Hepatic stellate cell (primary cell): Measurements from ENCODE around the gene DLX4.

Source experiments
- DNase-seq: peaks from one replicate; pipeline ENCODE4 v3.0.0; 2011; ENCODE audit warnings: low spot score

Gene DLX4

DNA sequence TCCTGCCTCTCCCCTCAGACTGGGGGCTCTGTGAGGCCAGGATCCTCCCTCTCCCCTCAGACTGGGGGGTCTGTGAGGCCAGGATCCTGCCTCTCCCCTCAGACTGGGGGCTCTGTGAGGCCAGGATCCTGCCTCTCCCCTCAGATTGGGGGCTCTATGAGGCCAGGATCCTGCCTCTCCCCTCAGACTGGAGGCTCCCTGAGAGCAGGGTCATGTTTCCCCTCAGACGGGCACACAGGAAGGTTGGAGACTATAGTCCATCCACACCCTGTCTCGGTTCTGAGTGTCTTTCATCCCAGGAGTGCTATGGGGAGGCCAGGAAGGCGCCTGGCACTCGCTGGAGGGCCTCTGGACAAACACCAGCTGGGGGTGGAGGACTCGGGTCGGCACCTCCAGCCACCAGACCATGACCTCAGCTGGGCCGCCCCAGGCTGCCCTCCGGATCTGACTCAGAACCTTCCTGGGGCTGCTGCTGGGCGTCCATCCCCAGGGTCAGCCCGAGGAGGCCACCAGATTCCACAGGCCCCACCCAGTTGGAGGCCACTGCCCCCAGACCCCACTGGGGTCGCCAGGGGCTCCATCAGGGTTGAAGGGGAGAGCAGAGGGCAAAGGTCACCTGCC, 21.9 kb upstream of the DLX4 start:
- no peak for DNase-seq

DNA sequence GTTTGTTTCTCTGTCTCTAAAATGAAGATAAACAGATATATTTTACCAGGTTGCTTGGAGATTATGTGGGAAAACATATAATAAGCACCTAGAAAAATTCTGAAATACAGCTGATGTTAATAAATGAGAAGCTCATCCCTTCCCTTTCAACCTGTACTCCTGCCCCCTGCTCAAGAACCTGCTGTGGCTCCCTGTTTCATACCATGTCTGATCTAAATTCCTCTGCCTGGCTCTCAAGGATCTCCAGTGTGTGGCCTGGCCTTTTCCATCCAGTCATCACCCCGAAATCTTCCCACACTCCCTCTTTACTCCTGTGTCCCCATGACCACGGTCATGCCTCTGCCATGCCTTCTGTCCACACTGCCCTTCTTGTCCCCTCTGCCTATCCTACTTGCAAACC, 19.4 kb upstream of the DLX4 start:
- DNase-seq: no peak

DNA sequence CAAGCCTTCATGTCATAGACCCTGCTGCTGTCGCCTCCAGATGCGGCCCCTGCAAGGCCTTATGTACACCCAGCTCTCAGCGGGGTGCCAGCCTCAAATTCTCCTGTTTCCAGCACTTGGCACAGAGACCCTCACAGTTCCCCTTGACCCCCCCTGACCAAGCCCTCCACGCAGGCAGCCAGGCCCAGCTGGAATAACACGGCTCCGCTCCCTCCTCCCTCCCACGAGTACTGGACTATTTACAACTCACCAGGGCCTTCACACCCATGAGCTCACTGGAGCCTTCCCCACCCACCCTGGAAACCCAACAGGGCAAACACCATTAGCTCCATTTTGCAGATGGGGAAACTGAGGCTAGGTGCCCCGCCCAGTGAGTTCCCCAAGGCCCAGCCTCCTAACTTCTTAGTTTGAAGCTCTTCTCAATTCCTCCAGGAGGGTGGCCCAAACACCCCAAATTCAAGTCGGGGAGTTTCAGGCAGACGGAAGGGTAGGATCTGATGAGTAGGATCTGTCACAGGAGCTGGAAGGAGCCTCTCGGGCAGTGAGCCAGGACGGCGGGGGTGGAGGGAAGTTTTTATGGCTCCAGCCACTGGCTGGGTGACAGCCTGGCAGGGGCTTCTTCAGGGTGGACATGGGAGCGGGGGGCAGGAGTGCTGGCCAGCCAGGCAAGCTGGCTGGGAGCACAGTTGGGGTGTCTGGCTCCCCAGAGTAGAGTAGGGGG, 17.5 kb upstream of the DLX4 start:
- no peak for DNase-seq

DNA sequence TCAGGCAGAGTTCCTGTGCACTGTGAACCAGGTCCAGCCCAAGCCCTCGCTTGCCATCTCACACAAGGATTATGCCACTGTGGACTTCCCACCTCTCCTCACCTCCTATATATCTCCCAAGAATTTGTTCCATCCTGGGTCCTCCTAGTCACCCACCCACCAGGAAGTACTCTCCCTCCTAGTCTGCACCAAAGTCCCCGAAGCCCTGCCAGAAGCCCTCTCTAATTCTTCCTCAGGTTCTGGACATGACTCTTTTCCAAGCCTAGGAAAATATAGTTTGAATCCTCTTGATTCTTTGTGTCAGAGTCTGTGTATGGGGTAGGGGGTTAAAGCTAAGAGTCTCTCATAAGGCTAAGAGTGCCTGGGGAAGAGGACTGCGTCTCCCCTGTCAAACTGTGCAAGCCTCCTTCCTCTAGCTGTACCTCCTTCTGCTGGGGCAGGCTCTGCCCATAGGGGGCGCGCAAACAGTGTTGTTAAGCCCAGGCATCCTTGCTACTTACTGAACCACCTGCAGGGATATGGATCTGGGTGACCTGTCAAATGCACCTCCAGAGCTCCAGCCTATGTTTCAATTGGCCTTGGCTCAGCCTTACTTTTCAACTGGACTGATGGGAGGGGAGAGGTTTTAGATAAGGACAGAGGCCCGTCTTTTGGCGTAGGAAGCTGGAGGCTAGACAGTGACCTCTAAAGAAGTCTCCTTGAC, 16.6 kb upstream of the DLX4 start:
- DNase-seq: peak; percentile 77

DNA sequence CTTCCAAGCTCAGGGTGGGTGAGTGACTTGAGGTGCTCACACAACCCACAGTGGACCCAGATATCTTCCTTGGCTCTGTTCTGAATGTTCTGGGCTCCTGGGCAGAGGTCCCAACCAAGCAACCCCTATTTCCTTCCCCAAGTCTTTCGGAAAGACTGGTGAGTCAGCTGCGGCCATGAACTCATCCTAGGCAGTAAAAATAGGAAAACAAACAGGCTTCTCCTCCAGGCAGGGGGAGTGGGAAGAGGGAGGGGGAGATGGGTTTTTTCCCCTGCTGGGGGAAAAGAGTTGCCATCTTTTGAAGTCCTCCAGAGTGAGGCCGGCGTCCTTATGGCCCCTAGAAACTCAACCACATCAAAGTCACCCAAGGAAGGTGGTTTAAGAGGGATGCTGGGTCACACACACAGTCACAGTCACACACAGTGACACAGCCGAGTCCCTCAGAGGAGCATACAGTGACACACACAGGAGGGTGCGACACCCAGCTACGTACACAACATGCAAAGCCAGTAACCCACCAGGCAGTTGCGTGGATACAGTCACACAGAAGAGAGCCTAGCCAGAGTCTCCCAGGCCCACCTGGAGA, 16.0 kb upstream of the DLX4 start:
- DNase-seq: no peak

DNA sequence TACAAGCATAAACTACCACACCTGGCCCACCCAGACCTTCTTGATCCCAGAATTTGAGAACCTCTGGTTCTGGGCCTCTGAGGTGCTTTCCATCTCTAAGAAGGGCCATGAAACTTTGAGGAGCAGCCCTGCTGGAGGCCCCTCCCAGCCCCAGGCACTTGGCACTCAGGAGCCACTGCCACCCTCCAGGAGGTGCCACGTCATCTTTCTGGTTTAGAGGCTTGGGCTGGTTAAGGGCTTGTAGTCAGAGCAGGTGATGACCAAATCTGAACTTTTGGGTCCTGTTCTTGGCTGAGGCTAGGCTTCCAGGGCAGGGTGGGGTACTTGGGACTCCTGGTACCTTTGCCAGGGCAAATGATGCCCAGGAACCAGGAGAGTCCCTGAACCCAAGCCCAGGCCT, 13.8 kb upstream of the DLX4 start:
- DNase-seq: no peak

DNA sequence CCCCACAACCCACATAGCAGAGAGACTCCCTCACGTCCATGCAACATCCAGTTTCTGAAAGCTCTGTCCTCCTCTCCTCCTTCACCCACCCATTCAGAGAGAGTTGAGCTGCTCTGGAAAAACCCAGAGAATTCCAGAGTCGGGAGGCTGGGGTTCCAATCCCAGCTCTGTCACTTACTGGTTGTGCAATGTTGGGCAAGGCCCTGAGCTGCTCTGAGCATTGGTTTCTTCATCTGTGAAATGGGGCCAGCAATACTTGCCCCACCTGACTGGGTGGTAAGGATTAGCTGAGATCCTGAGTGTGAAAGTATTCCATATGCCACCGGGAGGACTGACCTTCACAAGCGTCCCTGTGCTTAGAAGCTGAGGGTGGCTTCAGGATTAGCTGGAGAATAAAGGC, 12.2 kb upstream of the DLX4 start:
- no peak for DNase-seq

DNA sequence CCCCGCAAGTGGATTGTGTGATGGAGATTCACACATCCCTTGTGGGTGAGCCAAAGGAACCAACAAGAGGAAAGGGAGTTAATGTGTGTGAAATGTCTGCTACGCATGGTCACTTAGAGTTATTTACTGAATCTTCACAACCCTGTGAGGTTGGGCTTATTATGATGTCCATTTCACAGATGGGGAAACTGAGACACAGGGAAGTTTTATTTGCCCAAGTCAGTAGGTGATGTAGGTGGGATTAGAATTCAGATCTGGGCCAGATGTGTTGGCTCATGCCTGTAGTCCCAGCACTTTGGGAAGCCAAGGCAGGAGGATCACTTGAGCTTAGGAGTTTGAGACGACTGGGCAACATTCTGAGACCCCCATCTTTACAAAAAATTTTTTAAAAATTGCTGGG, 11.6 kb upstream of the DLX4 start:
- no peak for DNase-seq

DNA sequence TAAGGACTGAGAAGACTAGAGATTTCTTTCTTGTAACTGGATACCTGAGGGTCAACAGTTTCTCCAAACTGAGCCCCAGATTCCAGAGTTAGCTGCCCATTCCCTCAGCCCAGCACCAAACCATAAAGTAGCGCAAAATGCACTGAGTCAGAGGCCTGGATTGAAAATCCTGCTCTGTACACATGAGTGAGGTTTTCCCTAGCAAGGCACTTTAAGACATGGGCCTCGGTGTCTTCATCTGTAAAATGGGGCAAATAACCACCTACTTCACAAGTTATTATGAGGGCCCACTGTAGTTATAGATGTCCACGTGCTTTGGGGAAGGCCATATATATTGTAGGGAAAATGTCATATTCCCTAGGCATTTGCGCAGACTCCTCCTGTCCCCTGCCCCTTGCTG, 10.3 kb upstream of the DLX4 start:
- DNase-seq: no peak

DNA sequence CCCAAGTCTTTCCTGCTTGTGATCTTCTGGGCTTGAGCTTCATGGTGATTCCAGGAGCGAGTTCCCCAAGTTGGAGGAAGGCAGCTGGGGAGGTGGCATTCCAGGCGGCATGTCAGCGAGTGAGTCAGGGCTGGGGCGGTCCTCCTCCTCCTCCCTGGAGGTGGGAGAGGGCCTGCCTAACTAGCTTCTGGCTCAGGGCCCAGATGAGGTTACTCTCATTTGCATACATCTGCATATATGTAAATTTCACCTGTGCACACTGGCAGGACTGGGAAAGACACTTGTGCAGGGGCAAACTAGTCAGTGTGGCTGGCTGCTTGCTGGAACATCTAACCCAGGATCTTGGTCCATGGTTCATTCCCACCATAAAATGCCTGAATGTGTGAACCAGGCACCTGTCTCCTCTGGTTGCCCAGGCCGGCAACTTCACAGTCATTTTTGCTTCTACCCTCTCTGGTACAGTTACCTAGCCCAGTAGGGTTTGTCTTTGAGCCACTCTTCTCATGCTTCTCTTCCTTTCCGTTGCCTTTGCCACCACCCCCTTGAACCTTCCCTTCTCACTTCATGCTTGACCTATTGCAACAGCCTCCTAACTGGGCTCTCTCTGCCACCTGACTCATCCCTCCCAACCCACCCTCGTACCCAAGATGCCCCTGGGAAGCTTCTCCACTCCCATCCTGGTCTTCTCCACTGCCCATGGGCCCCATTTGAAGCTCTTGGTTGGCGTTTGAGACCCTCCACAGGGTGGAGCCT, 9.6 kb upstream of the DLX4 start:
- no peak for DNase-seq

DNA sequence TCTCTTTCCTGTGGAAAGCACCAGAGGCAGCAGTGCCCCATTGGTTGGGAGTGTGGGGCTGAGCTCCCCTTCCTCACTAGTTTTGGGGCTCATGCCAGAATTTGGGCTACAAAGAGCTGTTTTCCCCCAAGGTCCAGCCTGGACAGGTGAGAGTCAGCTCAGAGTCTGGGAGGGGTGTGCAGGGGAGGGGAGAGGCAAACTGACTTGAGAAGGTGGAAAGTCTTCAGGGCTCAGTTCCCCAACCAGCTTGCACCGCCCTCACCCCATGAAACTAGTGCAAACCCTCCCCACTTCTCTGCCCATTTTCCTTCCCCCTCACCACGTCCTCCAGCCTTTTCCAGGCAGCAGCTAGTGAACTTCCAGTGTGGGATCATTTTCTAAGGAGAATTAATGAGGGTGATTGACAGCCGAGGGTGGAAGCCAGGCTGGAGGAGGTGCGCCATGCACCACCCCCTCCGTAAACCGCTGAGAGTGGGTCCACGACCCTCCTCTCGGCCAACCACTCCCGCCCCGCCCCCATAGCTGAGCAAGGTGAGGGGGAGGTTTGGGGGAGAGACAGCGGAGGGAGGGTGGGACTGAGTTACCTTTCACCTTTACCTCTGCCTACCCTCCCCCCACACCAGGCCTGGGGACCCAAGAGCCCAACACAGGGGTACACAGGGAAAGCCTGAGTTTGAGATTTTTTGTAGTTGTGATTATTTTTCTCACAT, 6.2 kb upstream of the DLX4 start:
- DNase-seq: no peak

DNA sequence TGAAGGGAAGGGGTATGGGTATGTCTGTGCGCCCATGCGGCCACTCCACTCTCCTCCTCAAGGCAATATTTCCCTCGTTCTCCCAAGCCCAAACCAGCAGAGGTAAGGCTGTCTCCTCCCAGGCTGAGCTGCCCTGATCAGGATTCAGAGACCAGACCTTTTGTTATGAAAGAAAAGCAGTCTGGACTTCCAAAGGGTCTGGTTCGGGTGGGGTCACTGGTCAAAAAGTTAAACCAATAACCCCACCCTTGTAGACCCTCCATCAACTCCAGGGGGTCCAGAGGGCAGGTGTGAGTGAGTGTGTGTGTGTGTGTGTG, 5.7 kb upstream of the DLX4 start:
- DNase-seq: no peak

DNA sequence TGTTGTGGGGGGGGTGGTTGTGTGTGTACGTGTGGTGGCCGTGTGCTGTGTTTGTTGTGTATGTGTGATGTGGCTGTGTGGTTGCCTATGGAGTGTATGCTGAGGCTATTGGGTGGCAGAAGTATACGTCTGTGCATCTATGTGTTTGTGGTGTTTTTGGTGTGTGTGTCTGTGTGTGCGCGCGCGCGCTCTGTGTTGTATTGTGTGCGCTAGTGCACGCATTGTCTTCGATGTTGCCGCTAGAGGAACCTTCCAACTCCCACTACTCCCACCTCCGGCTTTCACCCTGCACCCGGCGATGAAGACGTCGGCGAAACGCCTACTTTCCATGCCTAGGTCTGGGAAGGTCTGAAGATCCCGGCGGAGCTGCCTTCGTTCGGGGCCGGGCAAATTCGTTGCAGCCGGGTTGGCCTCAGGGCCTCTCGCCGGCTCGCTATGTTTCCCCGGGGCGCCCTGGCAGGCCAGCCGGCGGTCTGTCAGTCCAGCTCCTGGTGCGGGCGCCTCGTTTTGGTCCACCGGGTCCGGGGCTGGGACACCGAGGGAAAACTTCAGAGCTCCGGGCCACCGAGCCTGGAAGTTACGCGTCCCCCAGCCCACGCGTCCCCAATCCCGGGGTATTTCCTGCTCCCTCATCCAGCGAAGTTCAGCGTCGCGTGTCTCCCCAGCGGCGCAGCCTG, 5.2 kb upstream of the DLX4 start:
- DNase-seq: no peak

DNA sequence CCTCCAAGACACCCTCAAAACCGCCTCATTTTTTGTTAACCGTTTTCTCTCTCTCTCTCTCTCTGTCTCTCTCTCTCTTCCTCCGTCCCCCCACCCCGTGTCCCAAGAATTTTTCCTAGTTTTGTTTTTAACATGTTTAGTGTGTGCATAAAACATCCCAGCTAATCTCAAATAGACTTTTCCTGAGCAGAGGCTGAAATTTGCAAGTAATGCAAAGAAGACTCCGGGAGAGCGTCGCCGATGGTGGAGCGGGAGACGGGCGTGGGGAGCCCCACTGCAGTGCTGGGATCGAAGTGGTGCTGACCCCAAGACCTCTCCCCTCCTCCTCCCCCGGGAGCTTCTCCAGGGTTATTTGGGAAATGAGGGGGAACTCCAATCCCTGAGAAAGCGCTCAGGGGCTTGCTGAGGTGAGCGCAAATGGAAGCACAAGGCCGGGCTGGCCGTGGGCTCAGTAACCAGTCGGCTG, 4.7 kb upstream of the DLX4 start:
- no peak for DNase-seq

DNA sequence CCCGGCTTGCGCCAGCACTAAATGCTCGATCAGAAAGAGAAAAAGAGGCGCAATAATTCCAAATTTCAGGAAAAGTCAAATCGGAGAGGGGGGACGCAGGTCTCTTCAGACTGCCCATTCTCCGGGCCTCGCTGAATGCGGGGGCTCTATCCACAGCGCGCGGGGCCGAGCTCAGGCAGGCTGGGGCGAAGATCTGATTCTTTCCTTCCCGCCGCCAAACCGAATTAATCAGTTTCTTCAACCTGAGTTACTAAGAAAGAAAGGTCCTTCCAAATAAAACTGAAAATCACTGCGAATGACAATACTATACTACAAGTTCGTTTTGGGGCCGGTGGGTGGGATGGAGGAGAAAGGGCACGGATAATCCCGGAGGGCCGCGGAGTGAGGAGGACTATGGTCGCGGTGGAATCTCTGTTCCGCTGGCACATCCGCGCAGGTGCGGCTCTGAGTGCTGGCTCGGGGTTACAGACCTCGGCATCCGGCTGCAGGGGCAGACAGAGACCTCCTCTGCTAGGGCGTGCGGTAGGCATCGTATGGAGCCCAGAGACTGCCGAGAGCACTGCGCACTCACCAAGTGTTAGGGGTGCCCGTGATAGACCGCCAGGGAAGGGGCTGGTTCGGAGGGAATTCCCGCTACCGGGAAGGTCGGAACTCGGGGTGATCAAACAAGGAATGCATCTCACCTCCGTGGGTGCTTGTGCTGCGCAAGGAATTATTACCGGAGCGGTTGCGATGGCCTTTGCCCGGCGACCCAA, 4.0 kb upstream of the DLX4 start:
- no peak for DNase-seq

DNA sequence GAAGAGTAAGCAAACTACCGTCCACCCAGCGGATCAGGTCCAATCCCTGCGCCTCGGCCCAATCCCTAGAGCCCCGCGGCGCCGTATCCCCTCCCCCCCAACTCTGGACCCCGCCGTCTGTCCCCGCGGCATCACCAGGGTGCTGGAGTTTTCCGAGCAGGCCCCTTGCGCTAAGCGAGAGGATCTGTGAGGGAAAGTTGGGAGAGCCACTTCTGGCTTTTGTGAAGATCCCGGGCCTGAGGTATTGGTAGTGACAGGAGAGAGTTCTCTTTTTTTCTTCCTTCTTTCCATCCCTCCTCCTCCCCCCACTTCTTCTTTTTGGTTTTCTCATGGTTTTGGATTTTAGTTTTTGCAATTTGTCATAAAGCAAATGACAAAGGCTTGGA, 3.5 kb upstream of the DLX4 start:
- DNase-seq: no peak

DNA sequence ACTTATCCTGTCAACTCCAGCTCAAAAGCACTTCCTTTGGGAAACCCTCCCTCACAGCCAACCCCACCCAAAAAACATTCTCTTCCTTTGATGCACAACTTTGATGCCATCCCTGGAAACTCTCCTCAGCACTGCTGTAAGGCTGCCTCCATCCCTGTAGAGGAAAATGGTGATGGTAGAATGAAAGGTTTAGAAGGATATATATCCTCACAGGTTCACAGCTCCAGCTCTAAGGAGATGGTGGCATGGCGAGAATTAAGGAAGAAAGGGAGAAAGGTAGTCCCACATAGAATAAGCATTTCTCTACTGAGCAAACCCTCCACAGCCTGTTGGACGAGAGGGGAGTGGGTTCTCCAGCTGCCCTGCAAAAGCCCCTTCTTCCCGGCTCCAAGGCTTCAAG, 2.2 kb upstream of the DLX4 start:
- no peak for DNase-seq

DNA sequence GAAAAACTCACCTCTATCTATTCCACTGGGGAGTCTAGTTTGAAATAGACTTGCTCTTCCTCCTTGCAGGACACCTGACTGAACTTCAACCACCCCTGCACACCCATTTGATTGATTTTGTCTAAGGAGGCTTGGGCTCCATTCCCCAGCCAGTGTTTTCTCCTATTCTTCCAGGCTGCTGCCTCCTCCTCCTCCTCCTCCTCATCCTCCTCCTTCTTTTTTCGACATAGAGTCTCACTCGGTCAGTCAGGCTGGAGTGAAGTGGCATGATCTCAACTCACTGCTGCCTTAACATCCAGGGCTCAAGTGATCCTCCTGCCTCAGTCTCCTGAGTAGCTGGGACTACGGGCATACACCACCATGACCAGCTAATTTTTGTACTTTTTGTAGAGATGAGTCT, 1.8 kb upstream of the DLX4 start:
- DNase-seq: no peak

DNA sequence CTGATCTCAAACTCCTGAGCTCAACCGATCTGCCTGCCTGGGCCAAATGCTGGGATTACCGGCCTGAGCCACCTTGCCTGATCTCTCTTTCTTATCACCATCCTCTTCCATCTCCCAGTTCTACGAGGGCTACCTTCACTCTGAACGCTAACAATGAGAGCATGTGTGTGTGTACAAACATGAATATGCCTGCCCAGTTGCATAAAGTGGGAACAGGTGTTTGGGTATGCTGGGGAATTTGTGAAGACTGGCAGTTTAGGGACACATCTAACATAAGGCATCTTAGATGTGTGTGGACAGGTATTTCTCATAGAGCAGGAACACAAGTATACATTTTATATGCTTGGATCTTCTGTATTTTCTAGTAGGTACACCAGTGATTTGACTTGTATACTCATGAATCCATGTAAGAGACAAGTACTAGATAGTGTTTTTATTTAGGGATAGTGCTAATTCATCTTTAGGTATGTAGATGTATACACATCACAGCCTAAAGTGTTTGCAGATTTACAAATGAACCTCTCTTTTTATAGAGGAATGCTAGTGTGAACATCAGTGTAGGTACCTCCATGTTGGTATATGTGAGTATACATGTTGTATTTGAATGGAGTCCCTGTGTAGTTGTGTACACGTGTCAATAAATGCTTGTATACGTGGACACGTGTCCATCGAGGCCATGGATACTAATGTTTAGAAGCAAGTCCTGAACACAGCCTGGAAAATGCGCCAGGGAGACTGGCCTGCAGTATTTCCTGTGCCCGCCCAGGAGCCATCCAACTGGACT, 1.2 kb upstream of the DLX4 start:
- no peak for DNase-seq
